HEK293 (cell line): ENCODE data around the gene ECE1.

Experiments used
- CTCF ChIA-PET: fragments of 350-600 bp; formaldehyde crosslinking; extraction: SDS; loops from one replicate; lab custom pipeline; 2021; ENCODE audit warnings: antibody characterized with exemption; lab: Yijun Ruan, JAX
- POLR2A ChIA-PET: fragments of 300-600 bp; formaldehyde crosslinking; extraction: SDS; loops from one replicate; lab custom pipeline; 2020; ENCODE audit warnings: antibody characterized with exemption, inconsistent platforms; lab: Yijun Ruan, JAX
- H3K27ac ChIP-seq: fragments of 200-500 bp; sonication (Bioruptor generic); 2 replicates; pipeline ENCODE4 v1.5.1; 2014; ENCODE audit warnings: low read depth, low read length, control low read depth, inconsistent platforms; ENCODE audit errors: extremely low read depth
- H3K36me3 ChIP-seq, 2 experiments: fragments of 200-500 bp in 1 of 2; sonication (Bioruptor generic) in 1 of 2; 1 replicate in 1 of 2; 2 replicates in 1 of 2; pipeline ENCODE4 v1.5.1; 2014 to 2017; ENCODE audit warnings: inconsistent platforms in 2 of 2, low read length in 2 of 2; ENCODE audit not compliant: control insufficient read depth in 2 of 2, insufficient read depth in 1 of 2
- H3K4me1 ChIP-seq: fragments of 200-500 bp; sonication (Bioruptor generic); 2 replicates; pipeline ENCODE4 v1.5.1; 2014; ENCODE audit warnings: mild to moderate bottlenecking, low read length, inconsistent platforms; ENCODE audit not compliant: control insufficient read depth, insufficient read depth
- H3K4me3 ChIP-seq: 2 replicates; pipeline ENCODE4 v1.5.1; 2011; ENCODE audit warnings: low read depth, mild to moderate bottlenecking, control low read depth, low read length, moderate library complexity
- H3K9me3 ChIP-seq: fragments of 200-500 bp; sonication (Bioruptor generic); 2 replicates; pipeline ENCODE4 v1.5.1; 2014; ENCODE audit warnings: low read depth, low read length, inconsistent platforms; ENCODE audit not compliant: control insufficient read depth, insufficient read depth
- ATF2 ChIP-seq: fragments of 450-650 bp; formaldehyde crosslinking; IDR thresholded peaks from 2 replicates; pipeline ENCODE4 v1.5.1; 2016; ENCODE audit warnings: missing biosample characterization, missing genetic modification characterization, low read depth
- KLF7 ChIP-seq: fragments of 450-650 bp; formaldehyde crosslinking; IDR thresholded peaks from 2 replicates; pipeline ENCODE4 v1.5.1; 2016; ENCODE audit warnings: missing biosample characterization, missing genetic modification characterization, borderline replicate concordance
- KLF9 ChIP-seq: fragments of 450-650 bp; formaldehyde crosslinking; IDR thresholded peaks from 2 replicates; pipeline ENCODE4 v1.5.1; 2016; ENCODE audit warnings: missing biosample characterization, missing genetic modification characterization, low read depth
- PRDM6 ChIP-seq: fragments of 450-650 bp; formaldehyde crosslinking; IDR thresholded peaks from 2 replicates; pipeline ENCODE4 v1.5.1; 2017; ENCODE audit warnings: missing biosample characterization, missing genetic modification characterization
- TSHZ1 ChIP-seq: fragments of 450-650 bp; formaldehyde crosslinking; IDR thresholded peaks from 2 replicates; pipeline ENCODE4 v1.5.1; 2016; ENCODE audit warnings: missing biosample characterization, missing genetic modification characterization, borderline replicate concordance
- ZNF366 ChIP-seq: fragments of 450-650 bp; formaldehyde crosslinking; conservative IDR thresholded peaks from 2 replicates; pipeline ENCODE4 v1.5.1; 2016; ENCODE audit warnings: missing biosample characterization, missing genetic modification characterization
- ZNF394 ChIP-seq: fragments of 450-650 bp; formaldehyde crosslinking; IDR thresholded peaks from 2 replicates; pipeline ENCODE4 v1.5.1; 2016; ENCODE audit warnings: missing biosample characterization, missing genetic modification characterization, mild to moderate bottlenecking, moderate library complexity, borderline replicate concordance
- ZNF398 ChIP-seq: fragments of 450-650 bp; formaldehyde crosslinking; IDR thresholded peaks from 2 replicates; pipeline ENCODE4 v1.5.1; 2017; ENCODE audit warnings: missing biosample characterization, missing genetic modification characterization
- ZNF416 ChIP-seq: fragments of 450-650 bp; formaldehyde crosslinking; IDR thresholded peaks from 2 replicates; pipeline ENCODE4 v1.5.1; 2016; ENCODE audit warnings: missing biosample characterization, missing genetic modification characterization
- ZNF585B ChIP-seq: fragments of 450-650 bp; formaldehyde crosslinking; IDR thresholded peaks from 2 replicates; pipeline ENCODE4 v1.5.1; 2016; ENCODE audit warnings: missing biosample characterization, missing genetic modification characterization
- ZNF596 ChIP-seq: fragments of 450-650 bp; IDR thresholded peaks from 2 replicates; pipeline ENCODE4 v1.5.0; 2018; ENCODE audit warnings: missing biosample characterization, mild to moderate bottlenecking, missing genetic modification characterization, moderate library complexity
- ZNF626 ChIP-seq: fragments of 450-650 bp; sonication (Bioruptor Pico); formaldehyde crosslinking; IDR thresholded peaks from 2 replicates; pipeline ENCODE4 v1.5.1; 2018; ENCODE audit warnings: missing biosample characterization, missing genetic modification characterization, inconsistent platforms
- ZNF654 ChIP-seq: fragments of 450-650 bp; formaldehyde crosslinking; IDR thresholded peaks from 2 replicates; pipeline ENCODE4 v1.5.1; 2016; ENCODE audit warnings: low read depth, missing biosample characterization, missing genetic modification characterization
- ZNF704 ChIP-seq: fragments of 450-650 bp; formaldehyde crosslinking; IDR thresholded peaks from 2 replicates; pipeline ENCODE4 v1.5.1; 2016; ENCODE audit warnings: missing biosample characterization, missing genetic modification characterization
- ZNF747 ChIP-seq: fragments of 450-650 bp; formaldehyde crosslinking; IDR thresholded peaks from 2 replicates; pipeline ENCODE4 v1.5.1; 2016; ENCODE audit warnings: missing biosample characterization, missing genetic modification characterization
- ZNF837 ChIP-seq: fragments of 450-650 bp; formaldehyde crosslinking; IDR thresholded peaks from 2 replicates; pipeline ENCODE4 v1.5.1; 2016; ENCODE audit warnings: missing biosample characterization, missing genetic modification characterization

Gene ECE1

GRCh38 chr1:21317035-21317689, 26.9 kb upstream of the ECE1 start:
- ChIA-PET CTCF (interaction anchor here (1.8 kb wide), 2 partner anchors 47 to 100 kb away, joined by 4 to 6 read pairs; no protein-coding TSS in a partner anchor), POLR2A (no interaction called here)
- TF ChIP-seq ZNF394 (no peak), ZNF366 (tag by site-specific recombination) (no peak), ZNF585B (tag by site-specific recombination) (no peak), ZNF837 (tag by site-specific recombination) (no peak), ZNF398 (no peak), ZNF704 (tag by site-specific recombination) (no peak), ZNF416 (tag by site-specific recombination) (no peak), ZNF596 (tag by site-specific recombination) (no peak), PRDM6 (no peak), TSHZ1 (no peak), ZNF747 (tag by site-specific recombination) (no peak), KLF9 (tag by site-specific recombination) (no peak), ZNF654 (no peak), ATF2 (tag by site-specific recombination) (no peak), ZNF626 (tag by site-specific recombination) (no peak), KLF7 (tag by site-specific recombination) (no peak)
- no peaks in the 10 kb centered on the region for H3K36me3 ChIP-seq
- H3K4me3 ChIP-seq: no peak overlapping the region
- no peaks in the 10 kb centered on the region for H3K9me3 ChIP-seq
- H3K27ac ChIP-seq: no peak overlapping the region
- H3K4me1 ChIP-seq: peaks cover 15% of the 10 kb centered on the region
